Activated T-cell treated with anti-CD3 and anti-CD28 coated beads for 1 hour (primary cell): ENCODE measurements around the gene CHEK2.
"Not testable (repeated sequence)": the region's sequence is repeated elsewhere in the genome, so short reads cannot be mapped to it uniquely, and the experiment has no call there.

Experiments used
- DNase-seq: peaks from one replicate; pipeline ENCODE4 v3.0.0-alpha.2; 2020; ENCODE audit warnings: low read depth

CHEK2 gene

GRCh38 chr22:28741785-28742561 lies at the start of gene CHEK2, which contains the start of gene HSCB:
Gene CHEK2, minus strand, starts transcription at chr22:28741820. Its CDS starts 7,099 bp downstream, at chr22:28734721.
Gene HSCB, plus strand, starts transcription at chr22:28742039. Its CDS starts 57 bp downstream, at chr22:28742096.
- DNase-seq, result peak; percentile 93

- no peak for DNase-seq
Observed at GRCh38 chr22:28791124-28791523, 49.5 kb upstream of the CHEK2 start.

GRCh38 chr22:28788601-28789000 lies 47.0 kb upstream of the CHEK2 start:
- no peak for DNase-seq

- no peak for DNase-seq
Observed at GRCh38 chr22:28783786-28784671, 42.4 kb upstream of the CHEK2 start.

- DNase-seq, result no peak
Observed at GRCh38 chr22:28780296-28780695, 38.7 kb upstream of the CHEK2 start.

- no peak for DNase-seq
Observed at GRCh38 chr22:28779833-28780232, 38.2 kb upstream of the CHEK2 start.

- no peak for DNase-seq
Observed at GRCh38 chr22:28774378-28774777, 32.8 kb upstream of the CHEK2 start.

GRCh38 chr22:28773461-28773867 lies 31.8 kb upstream of the CHEK2 start:
- no peak for DNase-seq

GRCh38 chr22:28772633-28773460 lies 31.2 kb upstream of the CHEK2 start, which contains the start of gene CCDC117:
Gene CCDC117, plus strand, starts transcription at chr22:28772695. Its CDS starts 155 bp downstream, at chr22:28772850.
- DNase-seq, result peak; percentile 90

GRCh38 chr22:28771195-28771791 lies 29.7 kb upstream of the CHEK2 start:
- no peak for DNase-seq

- no peak for DNase-seq
Observed at GRCh38 chr22:28769394-28770085, 27.9 kb upstream of the CHEK2 start.

- DNase-seq, result no peak
Observed at GRCh38 chr22:28768701-28769393, 27.2 kb upstream of the CHEK2 start.

GRCh38 chr22:28766628-28767027 lies 25.0 kb upstream of the CHEK2 start:
- no peak for DNase-seq

- DNase-seq, result not testable (repeated sequence)
Observed at GRCh38 chr22:28762000-28762399, 20.4 kb upstream of the CHEK2 start.

- DNase-seq, result no peak
Observed at GRCh38 chr22:28761449-28761755, 19.8 kb upstream of the CHEK2 start.

GRCh38 chr22:28759861-28760560 lies 18.4 kb upstream of the CHEK2 start:
- DNase-seq, result no peak

GRCh38 chr22:28754512-28754911 lies 12.9 kb upstream of the CHEK2 start:
- DNase-seq, result not testable (repeated sequence)

- DNase-seq, result no peak
Observed at GRCh38 chr22:28750471-28750881, 8.9 kb upstream of the CHEK2 start.

GRCh38 chr22:28743852-28744251 lies 2.2 kb upstream of the CHEK2 start:
- no peak for DNase-seq

- no peak for DNase-seq
Observed at GRCh38 chr22:28742562-28742962, 942 bp upstream of the CHEK2 start.
